Activated CD4-positive, alpha-beta T cell treated with anti-CD3 and anti-CD28 coated beads, Interleukin-2, amount 50 U/mL, for 1 hour (primary cell): ENCODE measurements around the gene FHOD3.
"Not testable (repeated sequence)": the region's sequence is repeated elsewhere in the genome, so short reads cannot be mapped to it uniquely, and the experiment has no call there.

Source experiments
- DNase-seq: peaks from one replicate; pipeline ENCODE4 v3.0.0-alpha.2; 2020

Gene FHOD3

GRCh38 chr18:36688020-36688965, 390.8 kb downstream of the FHOD3 start:
- DNase-seq = peak; percentile 25

GRCh38 chr18:36692371-36692770, 394.9 kb downstream of the FHOD3 start:
- DNase-seq = no peak

GRCh38 chr18:36692921-36693332, 395.4 kb downstream of the FHOD3 start:
- no peak for DNase-seq

- DNase-seq = no peak
Measured at GRCh38 chr18:36693931-36694620, 396.6 kb downstream of the FHOD3 start.

GRCh38 chr18:36695806-36696205, 398.3 kb downstream of the FHOD3 start:
- DNase-seq = no peak

GRCh38 chr18:36697905-36698304, 400.4 kb downstream of the FHOD3 start:
- no peak for DNase-seq

- DNase-seq = no peak
Measured at GRCh38 chr18:36700955-36701354, 403.4 kb downstream of the FHOD3 start.

GRCh38 chr18:36702401-36703013, 405.0 kb downstream of the FHOD3 start:
- DNase-seq = no peak

GRCh38 chr18:36704156-36704555, 406.6 kb downstream of the FHOD3 start:
- no peak for DNase-seq

GRCh38 chr18:36706134-36706881, 408.8 kb downstream of the FHOD3 start:
- DNase-seq = no peak

- no peak for DNase-seq
Measured at GRCh38 chr18:36708366-36708765, 410.9 kb downstream of the FHOD3 start.

GRCh38 chr18:36709315-36709714, 411.8 kb downstream of the FHOD3 start:
- DNase-seq = no peak

GRCh38 chr18:36711014-36711725, 413.7 kb downstream of the FHOD3 start:
- no peak for DNase-seq

- DNase-seq = no peak
Measured at GRCh38 chr18:36711813-36712444, 414.4 kb downstream of the FHOD3 start.

- no peak for DNase-seq
Measured at GRCh38 chr18:36714476-36714875, 417.0 kb downstream of the FHOD3 start.

GRCh38 chr18:36717422-36718110, 420.1 kb downstream of the FHOD3 start:
- no peak for DNase-seq

GRCh38 chr18:36718705-36719328, 421.3 kb downstream of the FHOD3 start:
- DNase-seq = no peak

- DNase-seq = no peak
Measured at GRCh38 chr18:36719630-36720029, 422.1 kb downstream of the FHOD3 start.

GRCh38 chr18:36721351-36721750, 423.8 kb downstream of the FHOD3 start:
- not testable (repeated sequence) for DNase-seq

GRCh38 chr18:36724169-36724568, 426.7 kb downstream of the FHOD3 start:
- no peak for DNase-seq

- no peak for DNase-seq
Measured at GRCh38 chr18:36724591-36725001, 427.1 kb downstream of the FHOD3 start.
